Gastrocnemius medialis (tissue), 4 donors: ENCODE results near the gene NFASC.

Experiments used
- POLR2A ChIP-seq, 2 donors: fragments of 450-650 bp; IDR thresholded peaks; one replicate each; pipeline ENCODE4 v1.6.1; 2017; ENCODE audit warnings: antibody characterized with exemption in 2 of 2, mild to moderate bottlenecking in 2 of 2, moderate library complexity in 2 of 2
- TF ChIP-seq, protein P1 (sequence below), 5 experiments: fragments of 450-650 bp in 3 of 5; fragments of 200-600 bp in 2 of 5; sonication (generic) in 2 of 5; IDR thresholded peaks in 4 of 5; conservative IDR thresholded peaks in 1 of 5; 1 replicate in 4 of 5; 2 replicates in 1 of 5; pipeline ENCODE4 v1.5.1; 2016 to 2019; ENCODE audit warnings: antibody characterized with exemption in 5 of 5, mild to moderate bottlenecking in 3 of 5, moderate library complexity in 3 of 5

DNA sequence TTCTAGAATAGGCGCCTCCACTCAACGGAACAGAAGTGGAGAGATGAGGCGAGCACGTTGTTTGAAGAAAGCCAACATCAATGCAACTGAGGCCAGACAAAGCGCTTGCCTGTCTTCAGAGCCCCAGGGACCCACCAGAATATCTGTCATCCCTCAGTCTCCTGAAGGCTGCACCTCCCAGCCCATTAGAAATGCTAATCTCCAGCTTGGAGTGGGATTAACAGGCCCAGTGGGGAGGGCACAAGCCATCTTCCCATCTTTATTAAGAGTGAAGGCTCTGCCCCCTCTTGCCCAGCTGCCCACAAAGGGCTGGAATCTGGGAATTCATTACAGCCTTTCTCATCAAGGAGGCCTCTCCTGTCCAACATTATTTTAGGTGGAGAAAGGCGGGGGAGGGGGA, 155.5 kb downstream of the NFASC start:
- TF ChIP-seq POLR2A (IDR thresholded peaks at IDR 0.05) = no peak
- TF ChIP-seq, protein P1, sequence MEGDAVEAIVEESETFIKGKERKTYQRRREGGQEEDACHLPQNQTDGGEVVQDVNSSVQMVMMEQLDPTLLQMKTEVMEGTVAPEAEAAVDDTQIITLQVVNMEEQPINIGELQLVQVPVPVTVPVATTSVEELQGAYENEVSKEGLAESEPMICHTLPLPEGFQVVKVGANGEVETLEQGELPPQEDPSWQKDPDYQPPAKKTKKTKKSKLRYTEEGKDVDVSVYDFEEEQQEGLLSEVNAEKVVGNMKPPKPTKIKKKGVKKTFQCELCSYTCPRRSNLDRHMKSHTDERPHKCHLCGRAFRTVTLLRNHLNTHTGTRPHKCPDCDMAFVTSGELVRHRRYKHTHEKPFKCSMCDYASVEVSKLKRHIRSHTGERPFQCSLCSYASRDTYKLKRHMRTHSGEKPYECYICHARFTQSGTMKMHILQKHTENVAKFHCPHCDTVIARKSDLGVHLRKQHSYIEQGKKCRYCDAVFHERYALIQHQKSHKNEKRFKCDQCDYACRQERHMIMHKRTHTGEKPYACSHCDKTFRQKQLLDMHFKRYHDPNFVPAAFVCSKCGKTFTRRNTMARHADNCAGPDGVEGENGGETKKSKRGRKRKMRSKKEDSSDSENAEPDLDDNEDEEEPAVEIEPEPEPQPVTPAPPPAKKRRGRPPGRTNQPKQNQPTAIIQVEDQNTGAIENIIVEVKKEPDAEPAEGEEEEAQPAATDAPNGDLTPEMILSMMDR (IDR thresholded peaks at IDR 0.05 in 4 of 5, conservative IDR thresholded peaks at IDR 0.05 in 1 of 5) = no peak
